ENCODE results near the gene EPHB2. TPM values are rescaled to one million over a fixed set of nuclear protein-coding genes. Genes with fewer than 3 reads are reported as not detected.

Gene EPHB2
- total RNA-seq, 4 donors from 2014 or later, result 7.5 to 27.3 (median 23.8) TPM

- Histone ChIP-seq H3K27me3 (no peaks in the 10 kb centered on the region), H3K27ac (no peak overlapping the region), H3K36me3 (no peaks in the 10 kb centered on the region), H3K4me1 (no peaks in the 10 kb centered on the region), H3K9me3 (no peaks in the 10 kb centered on the region), H3K4me3 (replicated peaks in 1 of 3) (no peak overlapping the region)
- no peak for DNase-seq
- WGBS, 2 donors, result 90 to 94% methylated on average over 3 to 6 of the region's 6 CpGs
- intact Hi-C loops (cut with DNase I), result no loop called here
- TF ChIP-seq, protein P1, sequence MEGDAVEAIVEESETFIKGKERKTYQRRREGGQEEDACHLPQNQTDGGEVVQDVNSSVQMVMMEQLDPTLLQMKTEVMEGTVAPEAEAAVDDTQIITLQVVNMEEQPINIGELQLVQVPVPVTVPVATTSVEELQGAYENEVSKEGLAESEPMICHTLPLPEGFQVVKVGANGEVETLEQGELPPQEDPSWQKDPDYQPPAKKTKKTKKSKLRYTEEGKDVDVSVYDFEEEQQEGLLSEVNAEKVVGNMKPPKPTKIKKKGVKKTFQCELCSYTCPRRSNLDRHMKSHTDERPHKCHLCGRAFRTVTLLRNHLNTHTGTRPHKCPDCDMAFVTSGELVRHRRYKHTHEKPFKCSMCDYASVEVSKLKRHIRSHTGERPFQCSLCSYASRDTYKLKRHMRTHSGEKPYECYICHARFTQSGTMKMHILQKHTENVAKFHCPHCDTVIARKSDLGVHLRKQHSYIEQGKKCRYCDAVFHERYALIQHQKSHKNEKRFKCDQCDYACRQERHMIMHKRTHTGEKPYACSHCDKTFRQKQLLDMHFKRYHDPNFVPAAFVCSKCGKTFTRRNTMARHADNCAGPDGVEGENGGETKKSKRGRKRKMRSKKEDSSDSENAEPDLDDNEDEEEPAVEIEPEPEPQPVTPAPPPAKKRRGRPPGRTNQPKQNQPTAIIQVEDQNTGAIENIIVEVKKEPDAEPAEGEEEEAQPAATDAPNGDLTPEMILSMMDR (IDR thresholded peaks at IDR 0.05), result no peak
- no peak for TF ChIP-seq POLR2A (IDR thresholded peaks at IDR 0.05)
These were observed 209.5 kb downstream of the EPHB2 start for GRCh38 chr1:22920026-22920733.

DNA sequence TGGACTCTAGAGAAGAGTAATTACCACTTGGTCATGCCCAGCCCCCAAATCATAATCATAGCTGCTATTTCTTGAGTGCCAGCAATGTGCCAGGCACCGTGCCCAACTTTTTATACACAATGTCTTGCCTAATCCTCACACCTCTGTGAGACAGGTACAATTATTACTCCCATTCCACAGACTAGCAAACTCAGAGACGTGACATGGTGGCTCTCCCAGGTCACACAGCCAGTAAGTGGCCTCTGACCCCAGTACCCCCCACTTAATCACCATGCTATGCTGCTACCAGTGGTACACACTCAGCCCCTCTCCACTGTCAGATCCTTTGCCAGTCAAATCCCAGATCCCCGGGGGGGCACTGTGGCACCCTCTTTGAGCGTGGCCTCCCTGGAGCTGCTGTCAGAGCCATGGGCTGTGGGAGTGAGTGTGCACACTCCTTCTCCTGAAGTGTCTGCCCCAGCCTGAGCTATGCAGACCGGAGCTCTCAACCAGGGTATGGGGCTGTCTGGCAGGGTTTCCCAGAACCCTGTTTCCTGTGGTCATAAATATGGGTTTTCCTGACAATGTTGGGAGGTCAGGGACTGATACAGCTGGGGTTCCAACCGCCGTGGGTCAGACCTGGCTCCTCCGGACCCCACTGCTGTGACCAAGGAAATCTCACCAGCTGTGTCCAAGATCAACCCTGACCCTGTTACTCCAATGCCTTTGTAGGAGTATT lies 210.3 kb downstream of the EPHB2 start:
- no peak overlapping the region for H3K27ac ChIP-seq
- H3K9me3 ChIP-seq, result no peaks in the 10 kb centered on the region
- TF ChIP-seq POLR2A (IDR thresholded peaks at IDR 0.05), result no peak
- TF ChIP-seq, protein P1 (IDR thresholded peaks at IDR 0.05), result no peak
- no peaks in the 10 kb centered on the region for H3K4me1 ChIP-seq
- intact Hi-C loops (cut with DNase I), result no loop called here
- H3K36me3 ChIP-seq, result no peaks in the 10 kb centered on the region
- no peak for DNase-seq
- no peaks in the 10 kb centered on the region for H3K27me3 ChIP-seq
- 77 to 81% methylated on average over 5 to 6 of the region's 8 CpGs for WGBS, 2 donors
- no peak overlapping the region for H3K4me3 ChIP-seq (replicated peaks in 1 of 3)

GRCh38 chr1:22921452-22922126 lies 210.9 kb downstream of the EPHB2 start:
- no peaks in the 10 kb centered on the region for H3K27me3 ChIP-seq
- no peaks in the 10 kb centered on the region for H3K36me3 ChIP-seq
- no peaks in the 10 kb centered on the region for H3K4me1 ChIP-seq
- DNase-seq, result no peak
- 53 to 58% methylated on average over 8 of the region's 8 CpGs for WGBS, 2 donors
- no peak overlapping the region for H3K4me3 ChIP-seq (replicated peaks in 1 of 3)
- no peaks in the 10 kb centered on the region for H3K9me3 ChIP-seq
- H3K27ac ChIP-seq, result no peak overlapping the region
- intact Hi-C loops (cut with DNase I), result no loop called here
- TF ChIP-seq POLR2A (IDR thresholded peaks at IDR 0.05), result no peak
- TF ChIP-seq, protein P1 (IDR thresholded peaks at IDR 0.05), result no peak

DNA sequence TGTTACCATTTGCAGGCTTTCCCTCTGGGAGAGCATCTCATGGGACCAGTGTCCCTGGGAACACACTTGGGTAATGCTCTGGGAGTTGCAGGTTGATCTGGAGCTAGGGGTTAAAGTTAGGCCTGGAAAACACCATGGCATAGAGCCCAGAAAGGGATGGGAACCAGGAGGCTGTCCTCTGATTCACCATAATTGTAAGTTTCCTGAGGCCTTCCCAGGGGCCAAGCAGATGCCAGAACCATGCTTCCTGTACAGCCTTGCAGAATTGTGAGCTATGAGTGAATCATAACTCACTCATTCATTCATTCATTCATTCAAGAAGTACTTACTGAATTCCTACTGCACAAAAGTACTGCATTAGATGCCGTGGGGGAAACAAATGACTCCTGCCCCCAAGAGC lies 212.0 kb downstream of the EPHB2 start:
- Histone ChIP-seq H3K4me3 (replicated peaks in 1 of 3) (no peak overlapping the region), H3K4me1 (no peaks in the 10 kb centered on the region), H3K36me3 (no peaks in the 10 kb centered on the region), H3K27me3 (no peaks in the 10 kb centered on the region), H3K27ac (no peak overlapping the region), H3K9me3 (no peaks in the 10 kb centered on the region)
- intact Hi-C loops (cut with DNase I), result no loop called here
- TF ChIP-seq POLR2A (IDR thresholded peaks at IDR 0.05), result no peak
- TF ChIP-seq, protein P1 (IDR thresholded peaks at IDR 0.05), result no peak
- WGBS, 2 donors, result 94 to 100% methylated on average over 1 of the region's 1 CpG
- DNase-seq, result no peak

DNA sequence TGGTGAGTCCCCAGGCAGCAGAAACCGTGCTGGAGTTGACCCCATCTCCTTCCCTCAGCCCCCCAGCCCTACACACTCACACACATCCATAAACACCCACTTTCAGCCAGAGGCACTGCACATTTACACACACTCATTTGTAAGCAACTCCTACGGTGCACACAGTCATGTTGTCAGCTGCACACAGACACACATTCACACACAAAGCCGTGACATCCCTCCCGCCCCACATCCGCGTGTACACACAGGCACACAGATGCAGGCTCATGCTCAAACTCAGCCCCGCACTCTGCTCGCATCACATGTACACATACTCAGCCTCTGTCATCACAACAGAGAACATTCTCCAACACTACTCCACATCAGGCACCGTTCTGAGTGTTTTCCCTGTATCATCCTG lies 214.5 kb downstream of the EPHB2 start:
- no peak for DNase-seq
- no peaks in the 10 kb centered on the region for H3K36me3 ChIP-seq
- no peak overlapping the region for H3K27ac ChIP-seq
- WGBS, 2 donors, result 76% methylated on average over 9 of the region's 9 CpGs
- H3K4me1 ChIP-seq, result no peaks in the 10 kb centered on the region
- intact Hi-C loops (cut with DNase I), result no loop called here
- no peaks in the 10 kb centered on the region for H3K9me3 ChIP-seq
- no peak overlapping the region for H3K4me3 ChIP-seq (replicated peaks in 1 of 3)
- TF ChIP-seq POLR2A (IDR thresholded peaks at IDR 0.05), result no peak
- TF ChIP-seq, protein P1 (IDR thresholded peaks at IDR 0.05), result no peak
- no peaks in the 10 kb centered on the region for H3K27me3 ChIP-seq
